Caco-2 (cell line): ENCODE data around the gene SIM2. TPM values are rescaled to one million over a fixed set of nuclear protein-coding genes. Genes with fewer than 3 reads are reported as not detected.

Experiments used
- BruUV-seq: library from RNA; stranded (reverse); fragments of 400-500 nt; replicated peaks from 2 replicates; lab custom pipeline; 2021; lab: Mats Ljungman, UMichigan
- CTCF ChIA-PET: fragments of 300-600 bp; sonication (Branson Sonifier 250); formaldehyde crosslinking; loops from one replicate; lab custom pipeline; 2022; ENCODE audit warnings: antibody characterized with exemption; lab: Charles Lee
- POLR2A ChIA-PET: fragments of 300-600 bp; sonication (Branson Sonifier 250); formaldehyde crosslinking; loops from one replicate; lab custom pipeline; 2022; ENCODE audit warnings: antibody characterized with exemption; lab: Charles Lee
- DNase-seq, 2 experiments: peaks; one replicate each; pipeline versions ENCODE4 v3.0.0 to v3.0.0-alpha.2; 2020 to 2022
- H3K27me3 ChIP-seq: replicated peaks from 2 replicates; pipeline ENCODE4 v1.6.0; 2011; ENCODE audit warnings: low read length; ENCODE audit not compliant: control insufficient read depth, insufficient read depth
- H3K36me3 ChIP-seq: 2 replicates; pipeline ENCODE4 v1.5.1; 2011; ENCODE audit warnings: low read length; ENCODE audit not compliant: control insufficient read depth, insufficient read depth
- H3K4me1 ChIP-seq: fragments of 250-450 bp; sonication (Bioruptor Pico); 2 replicates; pipeline ENCODE4 v1.5.1; 2020; ENCODE audit warnings: mild to moderate bottlenecking
- H3K4me3 ChIP-seq: 2 replicates; pipeline ENCODE4 v1.5.1; 2011; ENCODE audit warnings: low read depth, mild to moderate bottlenecking, control low read depth, low read length
- H3K9me3 ChIP-seq: fragments of 250-450 bp; sonication (Bioruptor Pico); 2 replicates; pipeline ENCODE4 v1.5.1; 2020; ENCODE audit warnings: mild to moderate bottlenecking, moderate library complexity
- H3K27ac Mint-ChIP-seq: one replicate; pipeline ENCODE4 v1.8.0; 2022; ENCODE audit warnings: mixed read lengths; ENCODE audit not compliant: unreplicated experiment
- H3K27me3 Mint-ChIP-seq: one replicate; pipeline ENCODE4 v1.8.0; 2022; ENCODE audit warnings: mixed read lengths; ENCODE audit not compliant: insufficient read depth, unreplicated experiment
- H3K36me3 Mint-ChIP-seq: one replicate; pipeline ENCODE4 v1.8.0; 2022; ENCODE audit warnings: mild to moderate bottlenecking, mixed read lengths; ENCODE audit not compliant: insufficient read depth, unreplicated experiment
- H3K4me1 Mint-ChIP-seq: one replicate; pipeline ENCODE4 v1.8.0; 2022; ENCODE audit warnings: low read depth, mixed read lengths; ENCODE audit not compliant: unreplicated experiment
- H3K4me3 Mint-ChIP-seq: one replicate; pipeline ENCODE4 v1.8.0; 2022; ENCODE audit warnings: mild to moderate bottlenecking, moderate library complexity, mixed read lengths; ENCODE audit not compliant: unreplicated experiment
- H3K9me3 Mint-ChIP-seq: one replicate; pipeline ENCODE4 v1.8.0; 2022; ENCODE audit warnings: mixed read lengths; ENCODE audit not compliant: unreplicated experiment
- intact Hi-C: fragments of 100-400 bp; cut with micrococcal nuclease; formaldehyde crosslinking; loops from one replicate; pipeline ENCODE4 v1.10.0; 2022; ENCODE audit not compliant: unreplicated experiment
- total RNA-seq: library from RNA; stranded (reverse); gene quantifications from 2 replicates; pipeline ENCODE4 v1.2.3, GENCODE V29; 2022
- TF ChIP-seq, protein P1 (sequence below), 2 experiments: fragments of 200-600 bp in 1 of 2; IDR thresholded peaks; 1 replicate in 1 of 2; 2 replicates in 1 of 2; pipeline versions ENCODE4 v1.5.1 to v1.8.0; 2011 to 2022; ENCODE audit warnings: antibody characterized with exemption in 1 of 2, control low read depth in 1 of 2, inconsistent platforms in 1 of 2, low read depth in 1 of 2, low read length in 1 of 2, mild to moderate bottlenecking in 1 of 2, moderate library complexity in 1 of 2; ENCODE audit not compliant: insufficient read depth in 1 of 2, severe bottlenecking in 1 of 2, unreplicated experiment in 1 of 2

The SIM2 gene
- total RNA-seq, 1 experiment from 2014 or later = 9.4 TPM

DNA sequence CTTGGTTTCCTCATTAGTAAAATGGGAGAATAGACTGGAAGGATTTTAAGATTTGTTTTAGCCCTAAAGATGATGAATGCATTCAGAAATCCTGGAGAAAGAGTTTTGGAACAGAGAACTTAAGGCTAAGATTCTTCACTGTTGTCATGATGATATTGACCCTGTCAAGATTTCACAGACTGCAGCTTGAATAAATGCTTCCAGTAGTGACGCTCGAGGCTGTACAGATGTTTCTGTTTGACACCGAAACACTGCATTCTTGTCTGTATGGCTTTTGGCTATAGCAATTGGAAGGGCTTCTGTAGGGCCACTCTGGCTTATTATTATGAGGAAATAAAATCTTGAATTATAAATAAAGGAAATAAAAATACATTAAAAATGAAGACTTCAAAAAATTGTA is 25.7 kb downstream of the SIM2 start:
- POLR2A ChIA-PET = no interaction called here
- BruUV-seq = no TSS peak
- Mint-ChIP-seq H3K9me3 (no peaks in the 10 kb centered on the region), H3K27ac (no peak overlapping the region), H3K27me3 (no peaks in the 10 kb centered on the region), H3K36me3 (peaks cover 9% of the 10 kb centered on the region), H3K4me3 (no peak overlapping the region), H3K4me1 (no peaks in the 10 kb centered on the region)
- Histone ChIP-seq H3K27me3 (no peaks in the 10 kb centered on the region), H3K9me3 (no peaks in the 10 kb centered on the region), H3K4me1 (no peaks in the 10 kb centered on the region), H3K36me3 (no peaks in the 10 kb centered on the region; the same call in 1 of the 2 replicates), H3K4me3 (no peak overlapping the region)
- intact Hi-C loops = no loop called here
- TF ChIP-seq, protein P1, sequence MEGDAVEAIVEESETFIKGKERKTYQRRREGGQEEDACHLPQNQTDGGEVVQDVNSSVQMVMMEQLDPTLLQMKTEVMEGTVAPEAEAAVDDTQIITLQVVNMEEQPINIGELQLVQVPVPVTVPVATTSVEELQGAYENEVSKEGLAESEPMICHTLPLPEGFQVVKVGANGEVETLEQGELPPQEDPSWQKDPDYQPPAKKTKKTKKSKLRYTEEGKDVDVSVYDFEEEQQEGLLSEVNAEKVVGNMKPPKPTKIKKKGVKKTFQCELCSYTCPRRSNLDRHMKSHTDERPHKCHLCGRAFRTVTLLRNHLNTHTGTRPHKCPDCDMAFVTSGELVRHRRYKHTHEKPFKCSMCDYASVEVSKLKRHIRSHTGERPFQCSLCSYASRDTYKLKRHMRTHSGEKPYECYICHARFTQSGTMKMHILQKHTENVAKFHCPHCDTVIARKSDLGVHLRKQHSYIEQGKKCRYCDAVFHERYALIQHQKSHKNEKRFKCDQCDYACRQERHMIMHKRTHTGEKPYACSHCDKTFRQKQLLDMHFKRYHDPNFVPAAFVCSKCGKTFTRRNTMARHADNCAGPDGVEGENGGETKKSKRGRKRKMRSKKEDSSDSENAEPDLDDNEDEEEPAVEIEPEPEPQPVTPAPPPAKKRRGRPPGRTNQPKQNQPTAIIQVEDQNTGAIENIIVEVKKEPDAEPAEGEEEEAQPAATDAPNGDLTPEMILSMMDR (IDR thresholded peaks at IDR 0.05; ENCODE audit: insufficient read depth in 1 of 2, low read depth in 1 of 2, low read length in 1 of 2, severe bottlenecking in 1 of 2, unreplicated experiment in 1 of 2) = no peak
- CTCF ChIA-PET = no interaction called here
- no peak for DNase-seq

DNA sequence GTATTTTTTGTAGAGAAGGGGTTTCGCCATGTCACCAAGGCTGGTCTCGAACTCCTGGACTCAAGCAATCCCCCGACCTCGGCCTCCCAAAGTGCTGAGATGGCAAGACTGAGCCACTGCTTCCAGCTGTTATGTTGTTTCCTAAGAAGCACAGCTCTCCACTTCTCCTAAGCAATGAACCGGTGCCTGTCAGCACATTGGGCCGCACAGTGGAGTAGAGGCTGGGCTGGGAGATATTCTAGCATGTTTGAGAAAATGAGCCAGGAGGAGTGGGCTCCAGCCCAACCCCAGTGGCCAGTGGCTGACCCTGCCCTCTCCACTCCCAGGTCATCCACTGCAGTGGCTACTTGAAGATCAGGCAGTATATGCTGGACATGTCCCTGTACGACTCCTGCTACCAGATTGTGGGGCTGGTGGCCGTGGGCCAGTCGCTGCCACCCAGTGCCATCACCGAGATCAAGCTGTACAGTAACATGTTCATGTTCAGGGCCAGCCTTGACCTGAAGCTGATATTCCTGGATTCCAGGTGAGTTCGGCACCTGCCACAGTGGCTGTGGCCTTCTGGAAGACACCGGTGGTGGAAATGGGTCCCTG is 27.0 kb downstream of the SIM2 start:
- no TSS peak for BruUV-seq
- Mint-ChIP-seq H3K27ac (no peak overlapping the region), H3K4me1 (peaks cover 10% of the 10 kb centered on the region), H3K9me3 (no peaks in the 10 kb centered on the region), H3K27me3 (no peaks in the 10 kb centered on the region), H3K36me3 (peaks cover 9% of the 10 kb centered on the region), H3K4me3 (no peak overlapping the region)
- POLR2A ChIA-PET = no interaction called here
- no peak overlapping the region for H3K4me3 ChIP-seq
- H3K36me3 ChIP-seq = no peaks in the 10 kb centered on the region; the same call in 1 of the 2 replicates
- no peaks in the 10 kb centered on the region for H3K27me3 ChIP-seq
- H3K9me3 ChIP-seq = no peaks in the 10 kb centered on the region
- intact Hi-C loops = no loop called here
- peaks cover 9% of the 10 kb centered on the region; the same call in 1 of the 2 replicates for H3K4me1 ChIP-seq
- CTCF ChIA-PET = no interaction called here
- TF ChIP-seq, protein P1 (IDR thresholded peaks at IDR 0.05; ENCODE audit: insufficient read depth in 1 of 2, low read depth in 1 of 2, low read length in 1 of 2, severe bottlenecking in 1 of 2, unreplicated experiment in 1 of 2) = no peak
- DNase-seq = peak in 1 of 2 experiments; percentile 11

DNA sequence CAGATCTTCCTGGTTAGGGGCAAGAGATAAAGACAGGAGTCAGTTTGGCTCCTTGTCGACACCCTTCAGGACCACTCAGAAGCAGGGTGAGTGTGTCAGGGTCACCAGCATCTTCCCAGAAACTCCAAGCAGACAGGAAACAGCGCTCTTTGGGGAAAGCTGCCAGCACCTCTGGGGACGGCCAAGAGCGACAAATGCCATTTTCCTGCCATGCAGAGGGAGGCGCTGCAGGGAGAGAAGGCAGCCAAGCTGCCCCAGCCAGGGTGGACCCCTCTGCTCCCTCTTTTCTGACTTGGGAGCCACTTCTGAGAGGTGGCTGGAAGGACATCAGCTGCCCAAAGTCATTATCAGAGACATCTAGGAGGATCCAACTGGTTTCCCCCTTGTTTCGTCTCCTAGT is 29.0 kb downstream of the SIM2 start:
- Histone ChIP-seq H3K4me1 (peaks cover 10% of the 10 kb centered on the region; the same call in 1 of the 2 replicates), H3K9me3 (no peaks in the 10 kb centered on the region), H3K27me3 (no peaks in the 10 kb centered on the region), H3K4me3 (no peak overlapping the region), H3K36me3 (no peaks in the 10 kb centered on the region; the same call in none of the 2 replicates)
- DNase-seq = peak in 1 of 2 experiments; percentile 14
- TF ChIP-seq, protein P1 (IDR thresholded peaks at IDR 0.05; ENCODE audit: insufficient read depth in 1 of 2, low read depth in 1 of 2, low read length in 1 of 2, severe bottlenecking in 1 of 2, unreplicated experiment in 1 of 2) = no peak
- BruUV-seq = no TSS peak
- Mint-ChIP-seq H3K27ac (no peak overlapping the region), H3K27me3 (no peaks in the 10 kb centered on the region), H3K4me1 (peaks cover 11% of the 10 kb centered on the region), H3K4me3 (no peak overlapping the region), H3K36me3 (peaks cover 9% of the 10 kb centered on the region), H3K9me3 (no peaks in the 10 kb centered on the region)
- intact Hi-C loops = no loop called here
- CTCF ChIA-PET = no interaction called here
- POLR2A ChIA-PET = no interaction called here
